ENCODE measurements around the gene ERG. TPM values are rescaled to one million over a fixed set of nuclear protein-coding genes. Genes with fewer than 3 reads are reported as not detected.

The ERG gene
- polyA plus RNA-seq, 2 of the 4 experiments (the other 2 are of a cell fraction): not detected

DNA sequence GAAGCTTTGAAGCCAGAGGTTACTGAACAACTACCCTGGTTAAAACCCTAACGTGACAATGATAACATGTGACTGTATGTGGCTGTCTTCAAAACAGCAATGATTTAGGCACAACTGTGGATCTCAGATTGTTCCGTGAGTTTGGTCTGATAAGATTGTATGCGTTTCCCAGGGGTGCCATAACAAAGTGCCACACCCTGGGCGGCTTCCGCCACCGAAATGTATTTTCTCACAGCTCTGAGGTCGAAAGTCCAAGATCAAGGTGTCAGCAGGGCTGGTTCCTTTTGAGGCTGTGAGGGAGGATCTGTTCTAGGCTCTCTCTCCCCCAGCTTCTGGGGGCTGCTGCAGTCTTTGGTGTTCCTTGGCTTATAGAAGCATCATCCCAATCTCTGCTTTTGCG lies 29.5 kb upstream of the ERG start:
- no peaks in the 10 kb centered on the region for H3K4me1 ChIP-seq
- H3K27ac ChIP-seq: no peak overlapping the region
- no peak overlapping the region for H3K4me2 ChIP-seq
- TF ChIP-seq, protein P1, sequence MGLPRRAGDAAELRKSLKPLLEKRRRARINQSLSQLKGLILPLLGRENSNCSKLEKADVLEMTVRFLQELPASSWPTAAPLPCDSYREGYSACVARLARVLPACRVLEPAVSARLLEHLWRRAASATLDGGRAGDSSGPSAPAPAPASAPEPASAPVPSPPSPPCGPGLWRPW (IDR thresholded peaks at IDR 0.05): no peak
- TF ChIP-seq MAZ (IDR thresholded peaks at IDR 0.05; ENCODE audit: borderline replicate concordance, low read depth, low read length) (no peak), TFCP2L1 (CRISPR knock-in tag; IDR thresholded peaks at IDR 0.05) (no peak), E2F6 (IDR thresholded peaks at IDR 0.05; ENCODE audit: borderline replicate concordance, low read depth) (no peak), CBX2 (IDR thresholded peaks at IDR 0.05; ENCODE audit: borderline replicate concordance, low read depth) (no peak)
- H3K4me3 ChIP-seq: no peak overlapping the region
- no peak for ATAC-seq
- 64% methylated on average over 8 of the region's 8 CpGs for WGBS (ENCODE audit: missing lambda C conversion rate)
- no peak for DNase-seq (ENCODE audit: low read depth in 1 of 2, low spot score in 1 of 2)
- no peak for FAIRE-seq
- ChIA-PET POLR2A (no interaction called here), CTCF (no interaction called here)
- H3K9me3 ChIP-seq: no peaks in the 10 kb centered on the region

GRCh38 chr21:38525454-38525853 lies 27.2 kb upstream of the ERG start:
- CTCF ChIA-PET: interaction anchor here (0.8 kb wide), 1 partner anchor 106 kb away, joined by 3 read pairs; no protein-coding TSS in a partner anchor
- WGBS (ENCODE audit: missing lambda C conversion rate): 19% methylated on average over 9 of the region's 9 CpGs
- FAIRE-seq: no peak
- H3K4me1 ChIP-seq: no peaks in the 10 kb centered on the region
- H3K4me2 ChIP-seq: no peak overlapping the region
- TF ChIP-seq EHF (CRISPR knock-in tag; IDR thresholded peaks at IDR 0.05): no peak
- TF ChIP-seq RFX5 (IDR thresholded peaks at IDR 0.05): no peak
- no peak for TF ChIP-seq ESRRA (IDR thresholded peaks at IDR 0.05; ENCODE audit: borderline replicate concordance, low read length)
- TF ChIP-seq, protein P2, sequence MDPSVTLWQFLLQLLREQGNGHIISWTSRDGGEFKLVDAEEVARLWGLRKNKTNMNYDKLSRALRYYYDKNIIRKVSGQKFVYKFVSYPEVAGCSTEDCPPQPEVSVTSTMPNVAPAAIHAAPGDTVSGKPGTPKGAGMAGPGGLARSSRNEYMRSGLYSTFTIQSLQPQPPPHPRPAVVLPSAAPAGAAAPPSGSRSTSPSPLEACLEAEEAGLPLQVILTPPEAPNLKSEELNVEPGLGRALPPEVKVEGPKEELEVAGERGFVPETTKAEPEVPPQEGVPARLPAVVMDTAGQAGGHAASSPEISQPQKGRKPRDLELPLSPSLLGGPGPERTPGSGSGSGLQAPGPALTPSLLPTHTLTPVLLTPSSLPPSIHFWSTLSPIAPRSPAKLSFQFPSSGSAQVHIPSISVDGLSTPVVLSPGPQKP (IDR thresholded peaks at IDR 0.05; ENCODE audit: low read depth, low read length): no peak
- TF ChIP-seq PHF8 (IDR thresholded peaks at IDR 0.05; ENCODE audit: borderline replicate concordance, low read depth): no peak
- no peak for ATAC-seq
- H3K4me3 ChIP-seq: no peak overlapping the region
- DNase-seq (ENCODE audit: low read depth in 1 of 2, low spot score in 1 of 2): no peak
- no peaks in the 10 kb centered on the region for H3K9me3 ChIP-seq
- POLR2A ChIA-PET: no interaction called here
- H3K27ac ChIP-seq: no peak overlapping the region

DNA sequence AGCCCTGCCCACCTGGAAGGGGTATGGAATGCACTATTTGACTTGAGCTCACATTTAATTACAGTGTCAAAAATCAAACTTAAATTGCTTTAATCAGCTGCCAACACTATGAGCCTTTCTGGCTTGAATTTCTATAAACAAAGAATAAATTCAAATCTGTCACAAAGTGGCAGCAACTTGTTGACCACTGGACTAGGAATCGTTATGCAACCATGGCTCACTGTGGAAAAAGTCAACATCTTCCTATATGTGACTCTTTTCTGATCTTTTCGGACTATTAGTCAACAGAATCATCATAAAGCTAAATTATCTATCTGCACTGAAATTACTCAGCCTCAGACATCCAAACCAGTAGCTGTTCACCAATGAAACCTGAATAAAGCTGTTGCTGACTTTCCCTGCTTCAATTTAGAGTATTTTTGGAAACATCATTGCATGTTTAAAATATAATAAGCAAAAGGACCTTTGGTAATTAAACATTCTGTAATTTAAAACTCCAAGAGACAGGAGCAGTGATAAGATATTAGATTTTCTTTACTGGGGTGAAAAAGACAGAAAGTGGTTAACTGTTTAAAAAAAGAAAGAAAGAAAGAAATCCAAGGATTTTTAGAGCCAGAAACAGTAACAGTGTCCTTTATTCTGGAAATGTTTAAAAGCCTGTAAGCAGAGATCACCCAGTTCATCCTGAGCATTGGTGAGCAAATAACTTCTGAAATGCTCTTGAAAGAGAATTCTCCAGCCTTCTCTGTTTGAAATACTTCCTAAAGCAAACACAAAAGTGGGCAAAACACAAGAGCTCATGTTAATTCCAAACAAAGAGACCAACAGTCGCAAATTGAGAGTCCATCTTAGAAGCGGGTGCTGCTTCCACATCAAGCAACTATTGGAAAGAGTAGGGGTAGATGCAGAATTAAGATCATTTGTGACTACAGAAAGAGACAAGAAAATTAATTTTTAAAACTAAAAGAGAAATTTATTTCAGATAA lies 26.2 kb upstream of the ERG start:
- no peak overlapping the region for H3K4me3 ChIP-seq
- no peak overlapping the region for H3K27ac ChIP-seq
- no peak for ATAC-seq
- H3K4me1 ChIP-seq: no peaks in the 10 kb centered on the region
- no peak for DNase-seq (ENCODE audit: low read depth in 1 of 2, low spot score in 1 of 2)
- no peaks in the 10 kb centered on the region for H3K9me3 ChIP-seq
- ChIA-PET CTCF (interaction anchor here (0.8 kb wide), 1 partner anchor 105 kb away, joined by 3 read pairs; no protein-coding TSS in a partner anchor), POLR2A (no interaction called here)
- WGBS (ENCODE audit: missing lambda C conversion rate): 33% methylated on average over 4 of the region's 4 CpGs
- FAIRE-seq: no peak
- no peak overlapping the region for H3K4me2 ChIP-seq
- TF ChIP-seq, protein P3, sequence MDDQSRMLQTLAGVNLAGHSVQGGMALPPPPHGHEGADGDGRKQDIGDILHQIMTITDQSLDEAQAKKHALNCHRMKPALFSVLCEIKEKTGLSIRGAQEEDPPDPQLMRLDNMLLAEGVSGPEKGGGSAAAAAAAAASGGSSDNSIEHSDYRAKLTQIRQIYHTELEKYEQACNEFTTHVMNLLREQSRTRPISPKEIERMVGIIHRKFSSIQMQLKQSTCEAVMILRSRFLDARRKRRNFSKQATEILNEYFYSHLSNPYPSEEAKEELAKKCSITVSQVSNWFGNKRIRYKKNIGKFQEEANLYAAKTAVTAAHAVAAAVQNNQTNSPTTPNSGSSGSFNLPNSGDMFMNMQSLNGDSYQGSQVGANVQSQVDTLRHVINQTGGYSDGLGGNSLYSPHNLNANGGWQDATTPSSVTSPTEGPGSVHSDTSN (IDR thresholded peaks at IDR 0.05): no peak
- no peak for TF ChIP-seq JUN (IDR thresholded peaks at IDR 0.05)
- TF ChIP-seq RAD21 (conservative IDR thresholded peaks at IDR 0.05 in 1 of 2, IDR thresholded peaks at IDR 0.05 in 1 of 2): no peak
- TF ChIP-seq BCL3 (IDR thresholded peaks at IDR 0.05): no peak
- TF ChIP-seq ESRRA (IDR thresholded peaks at IDR 0.05; ENCODE audit: borderline replicate concordance, low read length): no peak
- TF ChIP-seq ZFP36 (IDR thresholded peaks at IDR 0.05; ENCODE audit: borderline replicate concordance, partially characterized antibody): no peak
- TF ChIP-seq KDM5A (IDR thresholded peaks at IDR 0.05): no peak
- no peak for TF ChIP-seq EHMT2 (IDR thresholded peaks at IDR 0.05; ENCODE audit: low read depth)
- TF ChIP-seq, protein P4, sequence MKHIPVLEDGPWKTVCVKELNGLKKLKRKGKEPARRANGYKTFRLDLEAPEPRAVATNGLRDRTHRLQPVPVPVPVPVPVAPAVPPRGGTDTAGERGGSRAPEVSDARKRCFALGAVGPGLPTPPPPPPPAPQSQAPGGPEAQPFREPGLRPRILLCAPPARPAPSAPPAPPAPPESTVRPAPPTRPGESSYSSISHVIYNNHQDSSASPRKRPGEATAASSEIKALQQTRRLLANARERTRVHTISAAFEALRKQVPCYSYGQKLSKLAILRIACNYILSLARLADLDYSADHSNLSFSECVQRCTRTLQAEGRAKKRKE (CRISPR knock-in tag; IDR thresholded peaks at IDR 0.05; ENCODE audit: low read depth): no peak
- no peak for TF ChIP-seq MAZ (IDR thresholded peaks at IDR 0.05; ENCODE audit: borderline replicate concordance, low read depth, low read length)
- TF ChIP-seq FOXS1 (CRISPR knock-in tag; IDR thresholded peaks at IDR 0.05): no peak
- no peak for TF ChIP-seq EHF (CRISPR knock-in tag; IDR thresholded peaks at IDR 0.05)
- no peak for TF ChIP-seq RARB (CRISPR knock-in tag; IDR thresholded peaks at IDR 0.05)
- no peak for TF ChIP-seq SREBF2 (IDR thresholded peaks at IDR 0.05)
- no peak for TF ChIP-seq ZC3H11A (IDR thresholded peaks at IDR 0.05)

All from A549 (cell line).